Motor neuron (in vitro differentiated cells): ENCODE results near the gene EPRS1. TPM values are rescaled to one million over a fixed set of nuclear protein-coding genes. Genes with fewer than 3 reads are reported as not detected.

Experiments
- ATAC-seq, 8 experiments: fragments of 200-7000 bp; cut with Tn5 transposase; replicated peaks in 6 of 8; 2 replicates each; pipeline ENCODE4 v1.8.0; 2021; ENCODE audit warnings: mild to moderate bottlenecking in 8 of 8, moderate library complexity in 8 of 8
- H3K27ac ChIP-seq, 2 donors: fragments of 250-450 bp; sonication (Bioruptor Pico); 2 replicates each; pipeline ENCODE4 v1.9.0; 2021; ENCODE audit warnings: antibody characterized with exemption in 2 of 2, mild to moderate bottlenecking in 2 of 2, moderate library complexity in 1 of 2
- H3K4me1 ChIP-seq, 2 donors: fragments of 250-450 bp; sonication (Bioruptor Pico); replicated peaks in 1 of 2; 2 replicates each; pipeline ENCODE4 v1.6.1; 2021; ENCODE audit warnings: antibody characterized with exemption in 2 of 2, mild to moderate bottlenecking in 2 of 2, moderate library complexity in 1 of 2
- H3K4me3 ChIP-seq, 5 donors: fragments of 250-450 bp; sonication (Bioruptor Pico); 2 replicates each; pipeline ENCODE4 v1.9.0; 2021; ENCODE audit warnings: antibody characterized with exemption in 5 of 5, mild to moderate bottlenecking in 5 of 5, moderate library complexity in 4 of 5
- WGBS, 10 experiments: fragments of 450-650 bp; shearing (Covaris generic); methylation state at CpG; one replicate each; pipeline ENCODE4 v1.0.0; 2022; 5-methylcytosine and 5-hydroxymethylcytosine counted together
- in situ Hi-C, 9 experiments: fragments of 400-800 bp; cut with MboI; loops; one replicate each; pipeline ENCODE4 v1.15.0; 2021; ENCODE audit warnings: low sequenced_read_pairs in 9 of 9, low pct_unique_long_range_greater_than_20kb in 2 of 9; ENCODE audit not compliant: unreplicated experiment in 9 of 9
- total RNA-seq, 8 experiments: library from RNA; unstranded; fragments of 300-600 nt; gene quantifications; 2 replicates each; pipeline versions ENCODE4 v1.2.3 to v1.2.4, GENCODE V29; 2022

Gene EPRS1
- total RNA-seq, 8 experiments from 2014 or later, result 96.8 to 369 (median 144) TPM

GRCh38 chr1:220013497-220013896, 32.8 kb downstream of the EPRS1 start:
- Histone ChIP-seq H3K4me3 (no peak overlapping the region), H3K4me1 (no peaks in the 10 kb centered on the region), H3K27ac (no peak overlapping the region)
- WGBS, 10 experiments, result 0 to 100% (median 89%) methylated on average over 1 to 3 of the region's 3 CpGs
- ATAC-seq, result peak in 2 of 8 experiments; percentile 28 to 60
- in situ Hi-C loops, result loop anchor here in 1 of 9 experiments (25.0 kb wide), 1 partner anchor 99 kb away; no protein-coding TSS in a partner anchor

- in situ Hi-C loops, result loop anchor here in 1 of 9 experiments (25.0 kb wide), 1 partner anchor 100 kb away; no protein-coding TSS in a partner anchor
- no peaks in the 10 kb centered on the region for H3K4me1 ChIP-seq
- H3K27ac ChIP-seq, result no peak overlapping the region
- peak in 2 of 8 experiments; percentile 38 to 83 for ATAC-seq
- H3K4me3 ChIP-seq, result no peak overlapping the region
- 5 to 78% (median 58%) methylated on average over 2 to 3 of the region's 3 CpGs; no CpG with 5 or more reads in 1 of the 10 experiments for WGBS, 10 experiments
These were observed 34.0 kb downstream of the EPRS1 start for GRCh38 chr1:220012259-220012658.

GRCh38 chr1:220011620-220012019, 34.7 kb downstream of the EPRS1 start:
- Histone ChIP-seq H3K4me1 (no peaks in the 10 kb centered on the region), H3K4me3 (no peak overlapping the region), H3K27ac (no peak overlapping the region)
- in situ Hi-C loops, result loop anchor here in 1 of 9 experiments (25.0 kb wide), 1 partner anchor 101 kb away; no protein-coding TSS in a partner anchor
- ATAC-seq, result no peak

GRCh38 chr1:220007438-220007837, 38.9 kb downstream of the EPRS1 start:
- in situ Hi-C loops, result loop anchor here in 1 of 9 experiments (25.0 kb wide), 1 partner anchor 105 kb away; no protein-coding TSS in a partner anchor

GRCh38 chr1:220005489-220005888, 40.8 kb downstream of the EPRS1 start:
- WGBS, 10 experiments, result 71 to 100% (median 90%) methylated on average over 1 to 5 of the region's 5 CpGs
- Histone ChIP-seq H3K4me1 (no peaks in the 10 kb centered on the region), H3K4me3 (no peak overlapping the region), H3K27ac (no peak overlapping the region)
- ATAC-seq, result no peak
- in situ Hi-C loops, result loop anchor here in 1 of 9 experiments (25.0 kb wide), 1 partner anchor 107 kb away; no protein-coding TSS in a partner anchor

More at GRCh38 chr1:220007438-220007837, 38.9 kb downstream of the EPRS1 start:
- 80 to 100% (median 100%) methylated on average over 1 to 3 of the region's 3 CpGs; no CpG with 5 or more reads in 3 of the 10 experiments for WGBS, 10 experiments
- no peak for ATAC-seq
- Histone ChIP-seq H3K4me1 (no peaks in the 10 kb centered on the region), H3K4me3 (no peak overlapping the region), H3K27ac (no peak overlapping the region)

- in situ Hi-C loops, result loop anchor here in 1 of 9 experiments (25.0 kb wide), 1 partner anchor 109 kb away; no protein-coding TSS in a partner anchor
- Histone ChIP-seq H3K4me3 (no peak overlapping the region), H3K27ac (no peak overlapping the region), H3K4me1 (no peaks in the 10 kb centered on the region)
- 80 to 100% (median 96%) methylated on average over 2 to 6 of the region's 6 CpGs for WGBS, 10 experiments
- ATAC-seq, result no peak
These were observed 42.5 kb downstream of the EPRS1 start for GRCh38 chr1:220003610-220004299.

- in situ Hi-C loops, result loop anchor here in 1 of 9 experiments (25.0 kb wide), 1 partner anchor 109 kb away; no protein-coding TSS in a partner anchor
- 57 to 100% (median 93%) methylated on average over 1 of the region's 1 CpG; no CpG with 5 or more reads in 2 of the 10 experiments for WGBS, 10 experiments
- ATAC-seq, result no peak
- Histone ChIP-seq H3K27ac (no peak overlapping the region), H3K4me1 (no peaks in the 10 kb centered on the region), H3K4me3 (no peak overlapping the region)
These were observed 43.3 kb downstream of the EPRS1 start for GRCh38 chr1:220003015-220003414.

- ATAC-seq, result no peak
- H3K4me3 ChIP-seq, result no peak overlapping the region
- no peaks in the 10 kb centered on the region for H3K4me1 ChIP-seq
- 63 to 100% (median 96%) methylated on average over 1 to 4 of the region's 4 CpGs for WGBS, 10 experiments
- H3K27ac ChIP-seq, result no peak overlapping the region
- in situ Hi-C loops, result loop anchor here in 1 of 9 experiments (25.0 kb wide), 1 partner anchor 111 kb away; no protein-coding TSS in a partner anchor
These were observed 45.2 kb downstream of the EPRS1 start for GRCh38 chr1:220001095-220001501.

- Histone ChIP-seq H3K4me3 (no peak overlapping the region), H3K27ac (no peak overlapping the region), H3K4me1 (no peaks in the 10 kb centered on the region)
- 50 to 100% (median 86%) methylated on average over 1 to 4 of the region's 4 CpGs for WGBS, 10 experiments
- in situ Hi-C loops, result loop anchor here in 2 of 9 experiments (25.0 kb wide), 2 partner anchors 112 to 163 kb away; no protein-coding TSS in a partner anchor
- ATAC-seq, result no peak
These were observed 46.5 kb downstream of the EPRS1 start for GRCh38 chr1:219999821-220000220.

Other genes with a start within 250 kb of the EPRS1 start
- 1 to 10 TPM in 5 of 8 experiments, under 1 TPM in 1, not detected in 2; 0.46 to 7.4 (median 2.9) TPM for gene SLC30A10, start 117.9 kb downstream of the EPRS1 start, total RNA-seq
- gene BPNT1, start 43.3 kb upstream of the EPRS1 start, total RNA-seq, result 10 to 100 TPM; 17.9 to 31.0 (median 23.5) TPM
- 10 to 100 TPM; 37.6 to 80.0 (median 48.1) TPM for gene IARS2, start 47.6 kb upstream of the EPRS1 start, total RNA-seq
- 10 to 100 TPM; 27.8 to 56.7 (median 40.4) TPM for gene RAB3GAP2, start 225.9 kb upstream of the EPRS1 start, total RNA-seq